K562 (cell line): ENCODE data around the gene TIMM17A. TPM values are rescaled to one million over a fixed set of nuclear protein-coding genes. Genes with fewer than 3 reads are reported as not detected.

Source experiments
- ARID1B ChIP-seq: fragments of 450-650 bp; IDR thresholded peaks from 2 replicates; pipeline ENCODE4 v1.6.1; 2016; ENCODE audit warnings: antibody characterized with exemption, mild to moderate bottlenecking, inconsistent platforms
- ARID2 ChIP-seq: fragments of 450-650 bp; IDR thresholded peaks from 2 replicates; pipeline ENCODE4 v1.6.1; 2017; ENCODE audit warnings: antibody characterized with exemption, mild to moderate bottlenecking
- ELF4 ChIP-seq: fragments of 450-650 bp; formaldehyde crosslinking; IDR thresholded peaks from 2 replicates; pipeline ENCODE4 v1.4.0; 2022; ENCODE audit warnings: missing genetic modification characterization
- GABPA ChIP-seq: fragments of 200-800 bp; sonication (Bioruptor generic); conservative IDR thresholded peaks from 2 replicates; pipeline ENCODE4 v1.6.1; 2016; ENCODE audit warnings: low read depth, missing genetic modification characterization, missing compliant biosample characterization
- KLF16 ChIP-seq: IDR thresholded peaks from 2 replicates; pipeline ENCODE4 v1.6.1; 2016; ENCODE audit warnings: antibody characterized with exemption
- RFX7 ChIP-seq: fragments of 250-450 bp; sonication (Bioruptor Pico); IDR thresholded peaks from 2 replicates; pipeline ENCODE4 v1.5.1; 2021; ENCODE audit warnings: mild to moderate bottlenecking
- SMARCA4 ChIP-seq: fragments of 450-650 bp; IDR thresholded peaks from 2 replicates; pipeline ENCODE4 v1.6.1; 2016
- SMARCE1 ChIP-seq: fragments of 450-650 bp; IDR thresholded peaks from 2 replicates; pipeline ENCODE4 v1.7.1; 2016; ENCODE audit warnings: mild to moderate bottlenecking
- ZBTB43 ChIP-seq: sonication (generic); formaldehyde crosslinking; IDR thresholded peaks from 2 replicates; pipeline ENCODE4 v1.8.0; 2023; ENCODE audit warnings: mild to moderate bottlenecking, missing genetic modification reagents
- ZBTB7A ChIP-seq: IDR thresholded peaks from 2 replicates; pipeline ENCODE4 v1.6.1; 2011; ENCODE audit warnings: low read depth, mild to moderate bottlenecking, low read length, moderate library complexity, borderline replicate concordance; ENCODE audit not compliant: control insufficient read depth
- ZNF592 ChIP-seq: fragments of 450-650 bp; IDR thresholded peaks from 2 replicates; pipeline ENCODE4 v1.6.1; 2017; ENCODE audit warnings: antibody characterized with exemption, mild to moderate bottlenecking
- polyA plus RNA-seq, 8 experiments: library from polyadenylated mRNA; depleted of rRNA in 4 of 8; stranded (reverse) in 5 of 8; unstranded in 3 of 8; fragments of >200 nt; fragmentation: Nextera tagmentation in 2 of 8; fragmentation: Illumina TruSeq in 1 of 8; extraction: Ambion mirVana in 2 of 8; extraction: Trizol in 1 of 8; gene quantifications; 2 replicates each; pipeline versions ENCODE4 v1.2.1 to v1.2.3, GENCODE V29; 2011 to 2014; ENCODE audit warnings: inconsistent platforms in 1 of 8, missing spikeins in 1 of 8
- total RNA-seq, 7 experiments: library from RNA; depleted of rRNA in 6 of 7; stranded (reverse); fragments of >200 nt in 6 of 7; fragmentation: Illumina TruSeq in 2 of 7; extraction: Trizol in 2 of 7; gene quantifications; 2 replicates each; pipeline versions ENCODE4 v1.2.1 to v1.2.3, GENCODE V29; 2011 to 2021; ENCODE audit warnings: low replicate concordance in 1 of 7
- TF ChIP-seq, protein P1 (sequence below), 2 experiments: fragments of 200-800 bp in 1 of 2; sonication (Bioruptor generic) in 1 of 2; sonication (generic) in 1 of 2; formaldehyde crosslinking in 1 of 2; IDR thresholded peaks in 1 of 2; conservative IDR thresholded peaks in 1 of 2; 2 replicates each; pipeline versions ENCODE4 v1.5.0 to v1.6.1; 2016 to 2020; ENCODE audit warnings: missing compliant biosample characterization in 1 of 2, missing genetic modification characterization in 1 of 2, missing genetic modification reagents in 1 of 2

The TIMM17A gene
- total and polyA plus RNA-seq, 9 of the 15 experiments (the other 6 are each of a cell fraction or from before 2014, with no cell fraction given): 116 to 744 (median 180) TPM

DNA sequence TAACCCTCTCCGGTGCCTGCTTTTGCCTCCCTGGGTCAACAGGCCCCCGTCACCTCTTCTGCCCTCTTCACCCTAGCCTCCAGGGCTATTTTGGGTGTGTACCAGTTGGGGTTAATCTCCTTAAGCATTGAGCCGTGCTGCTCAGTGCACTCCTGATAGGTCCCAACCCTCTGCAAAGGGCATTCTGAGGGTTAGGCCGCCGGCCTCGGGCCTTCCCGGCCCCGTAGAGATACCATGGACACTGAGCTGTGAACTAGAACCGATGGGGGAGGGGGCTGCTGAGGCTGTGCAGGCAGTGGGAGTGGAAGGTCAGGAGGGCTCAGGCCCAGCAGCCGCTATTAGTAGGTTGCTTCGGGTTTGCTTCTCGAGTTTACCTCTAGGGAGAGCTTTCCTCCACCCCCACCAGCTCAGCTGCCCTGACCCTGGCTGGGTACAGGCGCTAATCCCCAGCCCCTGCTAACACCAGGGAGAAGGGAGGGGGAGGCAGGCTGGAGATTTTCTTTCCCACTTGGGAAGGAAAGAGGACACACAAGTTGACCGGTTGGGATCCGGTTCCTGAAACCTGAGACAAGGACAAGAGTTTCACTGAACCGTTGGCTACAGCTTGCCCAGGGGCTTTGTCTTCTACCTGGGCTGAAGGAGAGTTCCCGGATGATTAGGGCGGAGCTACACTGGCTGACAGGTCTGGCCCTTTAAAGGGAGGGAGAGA lies 13.7 kb upstream of the TIMM17A start (continued):
- TF ChIP-seq ZNF592: peak; percentile 94
- peak; percentile 33; the same call in 1 of the 2 replicates for TF ChIP-seq KLF16
- 0 out of 2 replicates have a peak, but pooled peaks have one; percentile 28 for TF ChIP-seq ARID2
- peak; percentile 72 for TF ChIP-seq ARID1B
- peak; percentile 63; the same call in 1 of the 2 replicates for TF ChIP-seq SMARCE1
- TF ChIP-seq SMARCA4: peak; percentile 68; the same call in 1 of the 2 replicates
- no peak for TF ChIP-seq RFX7 (CRISPR knock-in tag)
- TF ChIP-seq GABPA (tag): no peak
- TF ChIP-seq ZBTB43 (CRISPR knock-in tag): no peak
- TF ChIP-seq, protein P1, sequence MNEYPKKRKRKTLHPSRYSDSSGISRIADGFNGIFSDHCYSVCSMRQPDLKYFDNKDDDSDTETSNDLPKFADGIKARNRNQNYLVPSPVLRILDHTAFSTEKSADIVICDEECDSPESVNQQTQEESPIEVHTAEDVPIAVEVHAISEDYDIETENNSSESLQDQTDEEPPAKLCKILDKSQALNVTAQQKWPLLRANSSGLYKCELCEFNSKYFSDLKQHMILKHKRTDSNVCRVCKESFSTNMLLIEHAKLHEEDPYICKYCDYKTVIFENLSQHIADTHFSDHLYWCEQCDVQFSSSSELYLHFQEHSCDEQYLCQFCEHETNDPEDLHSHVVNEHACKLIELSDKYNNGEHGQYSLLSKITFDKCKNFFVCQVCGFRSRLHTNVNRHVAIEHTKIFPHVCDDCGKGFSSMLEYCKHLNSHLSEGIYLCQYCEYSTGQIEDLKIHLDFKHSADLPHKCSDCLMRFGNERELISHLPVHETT (CRISPR knock-in tag; conservative IDR thresholded peaks at IDR 0.05 in 1 of 2, IDR thresholded peaks at IDR 0.05 in 1 of 2): no peak
- TF ChIP-seq ELF4: no peak
- peak; percentile 88 for TF ChIP-seq ZBTB7A
